IMR-90 (cell line): Measurements from ENCODE around the gene PLCB4. TPM values are rescaled to one million over a fixed set of nuclear protein-coding genes. Genes with fewer than 3 reads are reported as not detected.
A peak's percentile ranks its signal among the peaks of the same experiment; 100 is the strongest.

Experiments
- ATAC-seq: fragments of 200-7000 bp; cut with Tn5 transposase; 2 replicates; pipeline ENCODE4 v1.9.1; 2020; ENCODE audit warnings: low read depth, mild to moderate bottlenecking, moderate library complexity
- BruUV-seq: library from RNA; stranded (reverse); fragments of 400-500 nt; replicated peaks from 2 replicates; lab custom pipeline; 2021; lab: Mats Ljungman, UMichigan
- CTCF ChIA-PET: fragments of 300-600 bp; formaldehyde crosslinking; extraction: SDS; loops from one replicate; lab custom pipeline; 2021; ENCODE audit warnings: antibody characterized with exemption; lab: Yijun Ruan, JAX
- POLR2A ChIA-PET: fragments of 300-600 bp; sonication (Branson Sonifier 250); formaldehyde crosslinking; loops from one replicate; lab custom pipeline; 2022; ENCODE audit warnings: antibody characterized with exemption; ENCODE audit not compliant: unreplicated experiment; lab: Charles Lee
- DNase-seq: peaks from one replicate; pipeline ENCODE4 v3.0.0; 2013
- H2AFZ ChIP-seq: replicated peaks from 2 replicates; pipeline ENCODE3; 2013; ENCODE audit warnings: low read length, mild to moderate bottlenecking; ENCODE audit not compliant: poor library complexity
- H2AK5ac ChIP-seq: 2 replicates; pipeline ENCODE4 v1.6.1; 2013; ENCODE audit warnings: low read depth, low read length, inconsistent platforms
- H2AK9ac ChIP-seq: replicated peaks from 2 replicates; pipeline ENCODE3; 2013; ENCODE audit warnings: mild to moderate bottlenecking, low read depth, low read length, moderate library complexity; ENCODE audit not compliant: poor library complexity
- H2BK120ac ChIP-seq: 2 replicates; pipeline ENCODE4 v1.6.1; 2013; ENCODE audit warnings: low read depth, low read length, inconsistent platforms
- H2BK15ac ChIP-seq: 3 replicates; pipeline ENCODE4 v1.6.1; 2013; ENCODE audit warnings: low read depth, low read length, inconsistent platforms
- H2BK20ac ChIP-seq: 2 replicates; pipeline ENCODE4 v1.6.1; 2013; ENCODE audit warnings: low read depth, mild to moderate bottlenecking, inconsistent platforms, low read length, moderate library complexity
- H2BK5ac ChIP-seq: 2 replicates; pipeline ENCODE4 v1.6.1; 2013; ENCODE audit warnings: mild to moderate bottlenecking, low read depth, low read length, inconsistent platforms; ENCODE audit not compliant: poor library complexity, severe bottlenecking
- H3K14ac ChIP-seq: replicated peaks from 2 replicates; pipeline ENCODE4 v1.6.1; 2013; ENCODE audit warnings: low read depth, low read length, inconsistent platforms
- H3K18ac ChIP-seq: 2 replicates; pipeline ENCODE4 v1.6.1; 2013; ENCODE audit warnings: low read depth, low read length, control low read depth
- H3K23ac ChIP-seq: 2 replicates; pipeline ENCODE4 v1.6.1; 2013; ENCODE audit warnings: low read depth, low read length, inconsistent platforms
- H3K27ac ChIP-seq: 2 replicates; pipeline ENCODE4 v1.5.1; 2013; ENCODE audit warnings: mild to moderate bottlenecking, control low read depth, low read length; ENCODE audit not compliant: insufficient read depth
- H3K27me3 ChIP-seq: 2 replicates; pipeline ENCODE4 v1.6.1; 2013; ENCODE audit warnings: low read length; ENCODE audit not compliant: control insufficient read depth, insufficient read depth
- H3K36me3 ChIP-seq: 2 replicates; pipeline ENCODE4 v1.6.1; 2013; ENCODE audit warnings: low read length, mixed read lengths; ENCODE audit not compliant: control insufficient read depth, insufficient read depth
- H3K4ac ChIP-seq: 2 replicates; pipeline ENCODE4 v1.6.1; 2013; ENCODE audit warnings: low read depth, low read length, inconsistent platforms
- H3K4me1 ChIP-seq: 2 replicates; pipeline ENCODE4 v1.6.1; 2013; ENCODE audit warnings: low read length, mixed read lengths; ENCODE audit not compliant: control insufficient read depth, insufficient read depth
- H3K4me2 ChIP-seq: 2 replicates; pipeline ENCODE4 v1.6.1; 2013; ENCODE audit warnings: low read depth, mild to moderate bottlenecking, control low read depth, low read length, moderate library complexity
- H3K4me3 ChIP-seq: 2 replicates; pipeline ENCODE4 v1.5.1; 2013; ENCODE audit warnings: low read depth, mild to moderate bottlenecking, control low read depth, low read length, moderate library complexity; ENCODE audit not compliant: insufficient read depth
- H3K56ac ChIP-seq: 2 replicates; pipeline ENCODE4 v1.6.1; 2013; ENCODE audit warnings: low read length, inconsistent platforms; ENCODE audit not compliant: insufficient read depth; ENCODE audit errors: extremely low read depth
- H3K79me1 ChIP-seq, 2 experiments: 2 replicates each; pipeline ENCODE4 v1.6.1; 2013; ENCODE audit warnings: low read length in 2 of 2, inconsistent platforms in 1 of 2, low read depth in 1 of 2
- H3K9ac ChIP-seq: 2 replicates; pipeline ENCODE4 v1.6.1; 2013; ENCODE audit warnings: low read depth, low read length, control low read depth
- H3K9me1 ChIP-seq: 2 replicates; pipeline ENCODE4 v1.6.1; 2013; ENCODE audit warnings: low read length, inconsistent platforms; ENCODE audit not compliant: insufficient read depth
- H3K9me3 ChIP-seq: 2 replicates; pipeline ENCODE4 v1.6.1; 2013; ENCODE audit warnings: low read length; ENCODE audit not compliant: control insufficient read depth, insufficient read depth
- H4K20me1 ChIP-seq: 2 replicates; pipeline ENCODE4 v1.6.1; 2013; ENCODE audit warnings: low read length, inconsistent platforms; ENCODE audit not compliant: insufficient read depth
- H4K5ac ChIP-seq: 2 replicates; pipeline ENCODE4 v1.6.1; 2013; ENCODE audit warnings: mild to moderate bottlenecking, low read depth, low read length, control low read depth
- H4K8ac ChIP-seq, 2 experiments: 2 replicates each; pipeline ENCODE4 v1.6.1; 2013; ENCODE audit warnings: low read depth in 2 of 2, low read length in 2 of 2, control low read depth in 1 of 2, inconsistent platforms in 1 of 2
- H4K91ac ChIP-seq: 2 replicates; pipeline ENCODE4 v1.6.1; 2013; ENCODE audit warnings: low read depth, low read length, inconsistent platforms; ENCODE audit not compliant: insufficient read depth
- BHLHE40 ChIP-seq: fragments of 150-350 bp; IDR thresholded peaks from 2 replicates; pipeline ENCODE4 v1.6.1; 2016; ENCODE audit warnings: mild to moderate bottlenecking, low read depth, low read length
- CEBPB ChIP-seq: IDR thresholded peaks from 2 replicates; pipeline ENCODE4 v1.6.1; 2012; ENCODE audit warnings: low read depth, low read length, improper control_type of control experiment
- CHD1 ChIP-seq: IDR thresholded peaks from 2 replicates; pipeline ENCODE4 v1.6.1; 2012; ENCODE audit warnings: low read depth, low read length, improper control_type of control experiment
- CTCF ChIP-seq: conservative IDR thresholded peaks from 2 replicates; pipeline ENCODE4 v1.5.1; 2012; ENCODE audit warnings: mild to moderate bottlenecking, low read depth, low read length, improper control_type of control experiment
- ELK1 ChIP-seq: fragments of 150-350 bp; IDR thresholded peaks from 2 replicates; pipeline ENCODE4 v1.6.1; 2016; ENCODE audit warnings: low read depth, mild to moderate bottlenecking, low read length, moderate library complexity, borderline replicate concordance
- FOS ChIP-seq: fragments of 150-350 bp; IDR thresholded peaks from 2 replicates; pipeline ENCODE4 v1.6.1; 2016; ENCODE audit warnings: low read depth, low read length
- MAFK ChIP-seq: IDR thresholded peaks from 2 replicates; pipeline ENCODE4 v1.6.1; 2012; ENCODE audit warnings: low read depth, low read length, improper control_type of control experiment
- MAZ ChIP-seq: IDR thresholded peaks from 2 replicates; pipeline ENCODE4 v1.6.1; 2012; ENCODE audit warnings: low read depth, mild to moderate bottlenecking, low read length, improper control_type of control experiment, moderate library complexity, borderline replicate concordance
- POLR2A ChIP-seq: IDR thresholded peaks from 2 replicates; pipeline ENCODE4 v1.6.1; 2012; ENCODE audit warnings: mild to moderate bottlenecking, low read depth, low read length
- RAD21 ChIP-seq: IDR thresholded peaks from 2 replicates; pipeline ENCODE4 v1.6.1; 2012; ENCODE audit warnings: low read length, improper control_type of control experiment
- RCOR1 ChIP-seq: IDR thresholded peaks from 2 replicates; pipeline ENCODE4 v1.6.1; 2012; ENCODE audit warnings: mild to moderate bottlenecking, low read length, improper control_type of control experiment; ENCODE audit not compliant: insufficient replicate concordance
- RFX5 ChIP-seq: IDR thresholded peaks from 2 replicates; pipeline ENCODE4 v1.8.0; 2012; ENCODE audit warnings: low read depth, mild to moderate bottlenecking, low read length, moderate library complexity
- SMC3 ChIP-seq: fragments of 150-350 bp; IDR thresholded peaks from 2 replicates; pipeline ENCODE4 v1.6.1; 2016; ENCODE audit warnings: low read depth, mild to moderate bottlenecking, antibody characterized with exemption, low read length, moderate library complexity
- USF2 ChIP-seq: fragments of 150-350 bp; IDR thresholded peaks from 2 replicates; pipeline ENCODE4 v1.6.1; 2017; ENCODE audit warnings: mild to moderate bottlenecking, antibody characterized with exemption, low read length, low read depth
- WGBS, 2 experiments: methylation state at CpG; one replicate each; pipeline versions ENCODE4 v1.1.5 to v1.1.7; 2013; ENCODE audit warnings: missing lambda C conversion rate in 2 of 2; ENCODE audit not compliant: insufficient read length in 1 of 2; ENCODE audit errors: extremely low coverage in 2 of 2; 5-methylcytosine and 5-hydroxymethylcytosine counted together
- dilution Hi-C: fragments of 300-500 bp; cut with HindIII; formaldehyde crosslinking; loops from one replicate; pipeline ENCODE4 v1.14.3; 2018; ENCODE audit warnings: low sequenced_read_pairs; ENCODE audit not compliant: unreplicated experiment
- in situ Hi-C: fragments of 300-500 bp; cut with MboI; formaldehyde crosslinking; loops from 3 replicates; pipeline ENCODE4 v1.14.3; 2019; ENCODE audit warnings: low sequenced_read_pairs, inconsistent platforms, mixed read lengths
- intact Hi-C: fragments of 100-400 bp; cut with micrococcal nuclease; formaldehyde crosslinking; loops from 2 replicates; pipeline ENCODE4 v1.10.0; 2022
- polyA plus RNA-seq, 3 experiments: library from polyadenylated mRNA; depleted of rRNA; stranded (reverse); fragments of >200 nt; gene quantifications; 2 replicates each; pipeline ENCODE4 v1.2.3, GENCODE V29; 2012; ENCODE audit warnings: low replicate concordance in 1 of 3
- total RNA-seq: library from RNA; depleted of rRNA; stranded (reverse); fragments of >200 nt; gene quantifications from 2 replicates; pipeline ENCODE4 v1.2.3, GENCODE V29; 2012

The PLCB4 gene
- total and polyA plus RNA-seq, 2 of the 4 experiments (the other 2 are of a cell fraction), result 12.5 to 24.0 TPM

GRCh38 chr20:9228774-9229450, 160.0 kb downstream of the PLCB4 start:
- ChIA-PET CTCF (no interaction called here), POLR2A (no interaction called here)
- no peak overlapping the region for H2AK9ac ChIP-seq
- H3K27me3 ChIP-seq, result no peaks in the 10 kb centered on the region
- H4K5ac ChIP-seq, result no peak overlapping the region
- no peaks in the 10 kb centered on the region; the same call in 1 of the 2 replicates for H3K36me3 ChIP-seq
- no peak overlapping the region for H3K18ac ChIP-seq
- H2AK5ac ChIP-seq, result peak overlapping the region; percentile 28; the same call in 1 of the 2 replicates
- H3K4me2 ChIP-seq, result no peak overlapping the region
- dilution Hi-C loops (no loop called here), in situ Hi-C loops (no loop called here), intact Hi-C loops (no loop called here)
- TF ChIP-seq SMC3, result no peak
- no peak for TF ChIP-seq MAFK
- no peak for TF ChIP-seq USF2
- TF ChIP-seq BHLHE40, result no peak
- TF ChIP-seq RCOR1, result no peak
- TF ChIP-seq RAD21, result no peak
- TF ChIP-seq CTCF, result no peak
- no peak for TF ChIP-seq ELK1
- no peak for TF ChIP-seq FOS
- no peak for TF ChIP-seq CHD1
- TF ChIP-seq MAZ, result no peak
- TF ChIP-seq CEBPB, result no peak
- TF ChIP-seq POLR2A, result no peak
- no peak for TF ChIP-seq RFX5
- H3K4me1 ChIP-seq, result 0 out of 2 replicates have a peak, but pooled peaks cover 3% of the 10 kb centered on the region
- no peak overlapping the region for H4K91ac ChIP-seq
- no CpG with 5 or more reads among the region's 5 CpGs for WGBS, 2 experiments
- 0 out of 2 replicates have a peak, but pooled peaks cover 1% of the 10 kb centered on the region for H4K20me1 ChIP-seq
- no peak overlapping the region for H3K4ac ChIP-seq
- no peak overlapping the region for H3K9ac ChIP-seq
- no peak overlapping the region for H2AFZ ChIP-seq
- no peak overlapping the region for H2BK15ac ChIP-seq
- no peak overlapping the region for H2BK20ac ChIP-seq
- H3K9me1 ChIP-seq, result peaks cover 2% of the 10 kb centered on the region; the same call in 1 of the 2 replicates
- H3K9me3 ChIP-seq, result no peaks in the 10 kb centered on the region
- DNase-seq (no peak), ATAC-seq (peak; percentile 29)
- no TSS peak for BruUV-seq
- H3K14ac ChIP-seq, result 0 out of 2 replicates have a peak overlapping the region, but pooled peaks have one; percentile 43
- no peak overlapping the region for H3K27ac ChIP-seq
- H3K4me3 ChIP-seq, result no peak overlapping the region
- H3K79me1 ChIP-seq, result peaks cover 23 to 49% of the 10 kb centered on the region in 2 experiments
- H3K56ac ChIP-seq, result no peak overlapping the region
- no peak overlapping the region for H2BK120ac ChIP-seq
- no peak overlapping the region for H2BK5ac ChIP-seq
- H4K8ac ChIP-seq, result no peak overlapping the region; a peak in 1 of 4 replicates
- peak overlapping the region; percentile 59; the same call in 1 of the 2 replicates for H3K23ac ChIP-seq
